ENCODE data around the gene GPR62.

Gene GPR62

DNA sequence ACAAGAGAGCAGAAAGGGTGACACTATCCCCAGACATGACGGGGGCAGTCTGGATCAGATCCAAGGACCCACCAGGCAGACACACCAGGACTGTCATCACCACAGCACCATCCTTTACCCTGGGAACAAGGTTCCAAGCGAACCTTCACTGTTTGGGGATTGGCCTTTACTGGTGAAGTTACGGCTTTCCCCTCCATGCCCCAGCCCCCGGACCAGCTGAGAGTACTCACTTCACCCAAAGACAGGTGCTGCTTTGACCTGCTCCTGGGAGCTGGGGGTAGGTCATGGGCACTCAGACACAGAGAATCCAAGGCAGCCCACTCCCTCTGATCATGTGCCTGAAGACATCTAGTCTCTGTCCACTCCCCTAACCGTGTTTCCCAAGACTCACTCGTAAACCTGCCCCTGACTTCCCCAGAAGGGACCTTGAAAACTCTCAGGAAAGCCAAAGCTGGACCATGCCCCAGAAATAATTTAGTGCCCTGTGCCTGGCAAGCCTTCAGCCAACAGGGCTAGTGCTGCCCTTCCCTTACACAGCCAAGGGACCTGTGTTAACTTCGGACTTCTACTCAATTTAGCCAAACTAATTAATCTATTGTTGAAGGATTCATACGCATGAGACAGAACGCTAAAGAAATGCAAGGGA is 16.3 kb upstream of the GPR62 start:
- no peak for DNase-seq

- no peak for DNase-seq
Measured at GRCh38 chr3:51940648-51941462, 14.3 kb upstream of the GPR62 start.

- no peak for DNase-seq
Measured at GRCh38 chr3:51941463-51941797, 13.8 kb upstream of the GPR62 start.

- peak; percentile 98 for DNase-seq
Measured at GRCh38 chr3:51941798-51942602, 13.2 kb upstream of the GPR62 start, which contains the start of the genes PARP3 and RRP9. Gene PARP3 (plus strand): TSS chr3:51942363. CDS start chr3:51943356, 993 bp downstream. Gene RRP9 (minus strand): TSS chr3:51941904. CDS start chr3:51941867, 37 bp downstream.

DNA sequence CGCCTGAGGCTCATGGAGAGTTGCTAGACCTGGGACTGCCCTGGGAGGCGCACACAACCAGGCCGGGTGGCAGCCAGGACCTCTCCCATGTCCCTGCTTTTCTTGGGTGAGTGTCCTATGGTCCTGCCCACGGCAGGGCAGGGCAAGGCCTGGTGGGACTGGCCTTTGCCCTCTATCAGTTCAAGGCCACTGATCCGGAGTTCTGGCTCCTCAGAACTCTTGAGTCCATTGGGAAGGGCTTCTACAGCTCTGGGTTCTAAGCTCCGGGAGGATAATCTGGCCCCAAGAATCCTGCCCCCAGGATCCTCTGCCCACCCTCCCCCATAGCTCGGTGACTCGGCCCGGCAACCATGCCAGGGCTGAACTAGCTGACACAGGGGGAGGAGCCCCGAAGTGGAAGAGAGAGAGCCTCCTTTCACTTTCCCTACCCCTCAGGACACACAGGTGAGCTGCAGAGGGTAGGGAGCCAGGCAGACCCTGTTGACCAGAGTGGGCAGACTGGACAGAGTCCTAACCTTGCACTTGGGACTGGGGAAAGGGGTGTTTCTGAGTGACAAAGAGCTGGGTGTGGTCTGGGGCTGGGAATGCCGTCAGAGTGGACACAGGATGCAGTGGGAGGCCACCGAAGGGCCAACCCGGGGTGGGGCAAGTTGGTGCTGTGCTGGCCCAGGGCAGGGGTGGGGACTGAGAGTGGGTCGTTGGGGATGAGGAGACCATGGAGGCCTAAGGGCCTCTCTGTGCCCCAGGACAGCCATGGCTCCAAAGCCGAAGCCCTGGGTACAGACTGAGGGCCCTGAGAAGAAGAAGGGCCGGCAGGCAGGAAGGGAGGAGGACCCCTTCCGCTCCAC is 12.4 kb upstream of the GPR62 start:
- no peak for DNase-seq

GRCh38 chr3:51943451-51944391 is 11.5 kb upstream of the GPR62 start:
- DNase-seq = no peak

GRCh38 chr3:51944451-51945021 is 10.6 kb upstream of the GPR62 start:
- no peak for DNase-seq

GRCh38 chr3:51945031-51945840 is 9.9 kb upstream of the GPR62 start:
- no peak for DNase-seq

- DNase-seq = no peak
Measured at GRCh38 chr3:51945926-51946705, 9.1 kb upstream of the GPR62 start.

DNA sequence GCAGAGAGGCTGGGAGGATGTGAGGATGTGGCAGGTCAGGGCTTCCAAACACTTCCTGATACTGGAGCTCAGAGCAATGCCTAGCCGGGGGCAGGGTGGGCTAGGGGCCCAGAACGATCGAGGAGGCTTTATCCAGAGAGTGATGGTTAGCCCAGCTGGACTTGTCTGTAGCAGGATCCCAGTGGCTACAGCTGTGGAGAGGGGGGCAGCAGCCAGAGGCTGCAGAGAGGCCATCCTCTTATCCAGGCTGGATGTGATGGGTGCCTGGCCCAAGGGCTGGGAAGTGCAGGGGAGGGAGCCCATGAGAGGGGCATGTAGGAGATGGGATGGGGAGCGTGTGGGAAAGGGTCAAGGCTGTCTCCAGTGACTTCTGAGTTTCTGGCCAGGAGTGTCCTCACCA is 8.4 kb upstream of the GPR62 start:
- DNase-seq = no peak

GRCh38 chr3:51947215-51947900 is 7.8 kb upstream of the GPR62 start:
- DNase-seq = no peak

DNA sequence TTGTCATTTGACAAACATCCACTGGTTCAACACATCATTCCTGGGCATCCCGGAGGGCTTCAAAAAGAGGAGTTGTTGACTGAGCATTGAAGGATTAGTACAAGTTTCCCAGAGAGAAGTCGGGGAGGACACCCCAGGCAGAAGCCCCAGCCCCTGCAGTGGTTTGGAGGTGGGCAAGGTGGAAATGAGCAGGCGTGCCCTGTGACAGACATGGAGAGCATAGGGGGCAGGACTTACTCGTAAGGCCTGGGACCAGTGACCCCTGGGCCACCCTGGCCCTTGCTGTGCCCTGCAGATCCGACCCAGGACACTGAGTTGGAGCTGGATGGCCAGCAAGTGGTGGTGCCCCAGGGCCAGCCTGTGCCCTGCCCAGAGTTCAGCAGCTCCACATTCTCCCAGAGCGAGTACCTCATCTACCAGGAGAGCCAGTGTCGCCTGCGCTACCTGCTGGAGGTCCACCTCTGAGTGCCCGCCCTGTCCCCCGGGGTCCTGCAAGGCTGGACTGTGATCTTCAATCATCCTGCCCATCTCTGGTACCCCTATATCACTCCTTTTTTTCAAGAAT is 7.1 kb upstream of the GPR62 start:
- DNase-seq = no peak

- DNase-seq = no peak
Measured at GRCh38 chr3:51949121-51949520, 6.1 kb upstream of the GPR62 start.

GRCh38 chr3:51950899-51951298 is 4.3 kb upstream of the GPR62 start:
- DNase-seq = no peak

DNA sequence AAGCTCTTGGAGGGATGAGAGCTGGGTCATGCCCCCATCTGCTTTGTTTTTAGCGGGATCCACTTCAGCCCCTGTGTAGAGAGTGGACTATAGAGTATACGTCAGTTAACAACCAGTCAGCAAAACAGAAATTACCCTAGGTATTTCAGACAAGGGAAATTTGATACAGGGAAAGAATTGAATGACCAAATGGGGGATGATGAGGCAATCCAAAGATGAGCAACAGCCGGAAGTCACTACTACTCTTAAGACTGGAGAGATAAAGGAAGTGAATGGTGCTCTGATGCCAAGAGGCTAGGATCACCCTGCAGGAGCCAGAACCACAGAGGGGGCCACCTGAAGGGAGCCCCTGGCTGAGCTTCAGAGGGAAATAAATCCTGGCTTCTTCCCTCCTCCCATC is 1.7 kb upstream of the GPR62 start:
- DNase-seq = no peak

DNA sequence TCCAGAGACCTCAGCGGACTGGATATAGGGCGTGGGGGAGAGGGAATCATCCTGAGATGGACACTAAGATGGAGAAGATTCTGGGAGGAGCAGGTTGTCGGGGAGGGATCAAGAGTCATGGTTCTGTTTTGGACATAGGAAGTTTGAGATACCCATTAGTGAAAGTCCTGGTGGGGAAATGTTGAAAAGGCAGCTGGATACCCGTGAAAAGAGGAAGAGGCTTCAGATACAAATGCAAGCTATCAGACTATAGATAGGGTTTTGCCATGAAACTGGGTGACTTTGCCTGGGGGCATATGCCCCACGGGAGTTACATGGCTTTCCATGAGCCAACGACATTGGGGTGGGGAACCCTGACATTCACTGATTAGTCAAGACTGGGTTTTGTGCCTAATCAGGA is 1.1 kb upstream of the GPR62 start:
- DNase-seq = no peak

- no peak for DNase-seq
Measured at GRCh38 chr3:51954713-51955112, 468 bp upstream of the GPR62 start.

All from NCI-H1092 treated with DMSO at 0.1 percent for 48 hours (cell line).